Mesothelial cell of epicardium (in vitro differentiated cells): ENCODE measurements around the gene SLC27A2. TPM values are rescaled to one million over a fixed set of nuclear protein-coding genes. Genes with fewer than 3 reads are reported as not detected.

ENCODE experiments used
- DNase-seq, 2 experiments: peaks; one replicate each; pipeline ENCODE4 v3.0.0; 2021; ENCODE audit warnings: low spot score in 2 of 2; ENCODE audit not compliant: unreplicated experiment in 2 of 2
- H3K27ac Mint-ChIP-seq: 2 replicates; pipeline ENCODE4 v1.8.0; 2021; ENCODE audit warnings: mixed read lengths
- H3K27me3 Mint-ChIP-seq: 2 replicates; pipeline ENCODE4 v1.8.0; 2021; ENCODE audit warnings: low read depth, mixed read lengths
- H3K36me3 Mint-ChIP-seq: 2 replicates; pipeline ENCODE4 v1.8.0; 2021; ENCODE audit warnings: mixed read lengths
- H3K4me1 Mint-ChIP-seq: 2 replicates; pipeline ENCODE4 v1.8.0; 2021; ENCODE audit warnings: mixed read lengths
- H3K4me3 Mint-ChIP-seq: 2 replicates; pipeline ENCODE4 v1.8.0; 2021; ENCODE audit warnings: mild to moderate bottlenecking, moderate library complexity, mixed read lengths
- H3K9me3 Mint-ChIP-seq: 2 replicates; pipeline ENCODE4 v1.8.0; 2021; ENCODE audit warnings: mixed read lengths
- total RNA-seq: library from RNA; stranded (reverse); gene quantifications from 3 replicates; pipeline ENCODE4 v1.2.1, GENCODE V29; 2021
- TF ChIP-seq, protein P1 (sequence below): fragments of 200-600 bp; sonication (generic); IDR thresholded peaks from one replicate; pipeline ENCODE4 v1.5.0; 2021; ENCODE audit warnings: antibody characterized with exemption; ENCODE audit not compliant: unreplicated experiment

Gene SLC27A2
- total RNA-seq, 1 donor from 2014 or later = 3.1 TPM

DNA sequence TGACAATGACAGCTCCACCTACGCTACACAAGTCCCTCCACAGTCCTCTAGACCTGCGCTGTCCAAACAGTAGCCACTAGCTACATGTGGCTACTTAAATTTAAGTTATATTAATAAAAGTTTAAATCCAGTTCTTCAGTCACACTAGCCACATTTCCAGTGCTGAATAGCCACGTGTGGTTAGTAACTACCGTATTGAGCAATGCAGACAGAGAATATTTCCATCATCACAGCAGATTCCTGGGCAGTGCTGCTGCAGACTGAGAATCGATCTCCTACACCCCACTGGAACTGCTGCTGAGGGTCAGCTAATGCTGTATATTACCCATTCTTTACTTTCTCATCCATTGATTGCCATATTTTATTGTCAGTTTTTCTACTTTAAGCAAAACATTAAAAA lies 42.6 kb downstream of the SLC27A2 start:
- H3K4me3 Mint-ChIP-seq = no peak overlapping the region
- no peak overlapping the region for H3K27ac Mint-ChIP-seq
- no peak for DNase-seq
- TF ChIP-seq, protein P1, sequence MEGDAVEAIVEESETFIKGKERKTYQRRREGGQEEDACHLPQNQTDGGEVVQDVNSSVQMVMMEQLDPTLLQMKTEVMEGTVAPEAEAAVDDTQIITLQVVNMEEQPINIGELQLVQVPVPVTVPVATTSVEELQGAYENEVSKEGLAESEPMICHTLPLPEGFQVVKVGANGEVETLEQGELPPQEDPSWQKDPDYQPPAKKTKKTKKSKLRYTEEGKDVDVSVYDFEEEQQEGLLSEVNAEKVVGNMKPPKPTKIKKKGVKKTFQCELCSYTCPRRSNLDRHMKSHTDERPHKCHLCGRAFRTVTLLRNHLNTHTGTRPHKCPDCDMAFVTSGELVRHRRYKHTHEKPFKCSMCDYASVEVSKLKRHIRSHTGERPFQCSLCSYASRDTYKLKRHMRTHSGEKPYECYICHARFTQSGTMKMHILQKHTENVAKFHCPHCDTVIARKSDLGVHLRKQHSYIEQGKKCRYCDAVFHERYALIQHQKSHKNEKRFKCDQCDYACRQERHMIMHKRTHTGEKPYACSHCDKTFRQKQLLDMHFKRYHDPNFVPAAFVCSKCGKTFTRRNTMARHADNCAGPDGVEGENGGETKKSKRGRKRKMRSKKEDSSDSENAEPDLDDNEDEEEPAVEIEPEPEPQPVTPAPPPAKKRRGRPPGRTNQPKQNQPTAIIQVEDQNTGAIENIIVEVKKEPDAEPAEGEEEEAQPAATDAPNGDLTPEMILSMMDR = no peak
- no peaks in the 10 kb centered on the region for H3K4me1 Mint-ChIP-seq
- H3K27me3 Mint-ChIP-seq = no peaks in the 10 kb centered on the region
- H3K36me3 Mint-ChIP-seq = no peaks in the 10 kb centered on the region
- no peaks in the 10 kb centered on the region for H3K9me3 Mint-ChIP-seq

DNA sequence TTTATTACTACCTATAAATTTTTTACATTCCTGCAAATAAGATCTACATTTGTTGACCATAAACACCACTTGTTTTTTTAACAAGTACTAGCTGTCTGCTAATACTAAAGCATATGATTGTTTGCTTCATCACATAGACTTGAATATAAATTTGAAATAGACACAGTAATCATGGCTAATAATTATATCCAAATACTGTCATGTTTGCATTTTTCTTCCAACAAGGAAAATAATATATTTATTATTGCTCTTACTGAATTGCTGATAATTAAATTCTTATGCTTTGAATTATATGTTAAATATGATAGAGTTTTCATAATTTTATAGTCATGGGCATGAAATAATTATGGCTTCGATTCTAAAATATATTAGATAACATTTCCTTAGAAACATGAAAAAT lies 43.1 kb downstream of the SLC27A2 start:
- H3K27ac Mint-ChIP-seq = no peak overlapping the region
- no peak overlapping the region for H3K4me3 Mint-ChIP-seq
- no peaks in the 10 kb centered on the region for H3K36me3 Mint-ChIP-seq
- TF ChIP-seq, protein P1 = no peak
- no peaks in the 10 kb centered on the region for H3K4me1 Mint-ChIP-seq
- H3K9me3 Mint-ChIP-seq = no peaks in the 10 kb centered on the region
- DNase-seq = no peak
- no peaks in the 10 kb centered on the region for H3K27me3 Mint-ChIP-seq

DNA sequence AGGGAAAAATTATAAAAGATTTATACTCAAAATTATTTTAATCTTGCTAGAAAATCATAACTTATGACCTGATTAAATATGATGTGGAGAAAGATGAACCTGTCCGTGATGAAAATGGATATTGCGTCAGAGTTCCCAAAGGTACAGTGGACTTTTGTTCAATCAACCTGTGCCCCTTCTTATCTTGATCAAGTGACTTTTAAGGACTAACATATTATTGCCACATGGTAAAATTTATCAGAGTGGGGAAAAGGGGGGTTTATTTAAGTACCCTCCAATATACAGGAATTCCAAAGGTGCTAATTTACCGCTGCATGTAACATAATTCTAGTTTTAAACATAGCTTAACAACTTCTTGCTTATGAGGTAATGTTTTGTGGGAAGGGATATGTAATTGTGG lies 43.9 kb downstream of the SLC27A2 start:
- no peak for DNase-seq
- TF ChIP-seq, protein P1 = no peak
- H3K9me3 Mint-ChIP-seq = no peaks in the 10 kb centered on the region
- no peaks in the 10 kb centered on the region for H3K27me3 Mint-ChIP-seq
- H3K27ac Mint-ChIP-seq = no peak overlapping the region
- no peaks in the 10 kb centered on the region for H3K4me1 Mint-ChIP-seq
- H3K4me3 Mint-ChIP-seq = no peak overlapping the region
- H3K36me3 Mint-ChIP-seq = no peaks in the 10 kb centered on the region

DNA sequence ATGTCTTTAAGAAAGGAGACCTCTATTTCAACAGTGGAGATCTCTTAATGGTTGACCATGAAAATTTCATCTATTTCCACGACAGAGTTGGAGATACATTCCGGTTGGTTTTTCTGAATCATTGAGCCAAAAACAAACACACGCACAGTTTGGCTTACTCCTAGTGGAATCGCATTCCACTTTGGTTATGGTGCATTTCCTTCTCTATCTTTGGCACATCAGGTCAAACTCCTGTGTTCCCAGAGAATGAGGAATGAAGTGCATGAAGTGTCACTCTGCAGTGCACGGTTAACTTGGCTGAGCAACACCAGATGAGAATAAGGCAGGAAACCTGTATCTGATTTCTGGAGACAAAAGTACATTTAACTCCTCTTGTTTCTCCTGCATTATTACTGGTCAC lies 45.1 kb downstream of the SLC27A2 start:
- H3K4me3 Mint-ChIP-seq = no peak overlapping the region
- no peak overlapping the region for H3K27ac Mint-ChIP-seq
- no peak for DNase-seq
- TF ChIP-seq, protein P1 = no peak
- H3K36me3 Mint-ChIP-seq = no peaks in the 10 kb centered on the region
- H3K9me3 Mint-ChIP-seq = no peaks in the 10 kb centered on the region
- H3K4me1 Mint-ChIP-seq = no peaks in the 10 kb centered on the region
- H3K27me3 Mint-ChIP-seq = no peaks in the 10 kb centered on the region

DNA sequence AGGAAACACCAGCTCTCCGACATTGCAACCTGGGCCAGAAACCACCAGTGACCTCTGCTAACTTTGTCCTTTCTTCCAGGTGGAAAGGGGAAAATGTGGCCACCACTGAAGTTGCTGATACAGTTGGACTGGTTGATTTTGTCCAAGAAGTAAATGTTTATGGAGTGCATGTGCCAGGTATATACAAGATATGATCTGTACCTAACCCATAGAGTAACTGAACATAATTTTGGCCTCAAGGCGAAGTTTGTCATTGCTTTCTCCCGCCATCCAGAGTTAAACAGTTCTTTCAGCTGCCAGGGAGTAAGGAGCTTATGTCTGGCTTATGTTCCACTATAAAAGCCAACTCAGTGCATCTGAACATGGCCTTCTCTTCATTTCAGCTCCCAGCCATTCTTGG lies 46.9 kb downstream of the SLC27A2 start:
- Mint-ChIP-seq H3K4me1 (no peaks in the 10 kb centered on the region), H3K27ac (no peak overlapping the region)

More for the DNA sequence above, 46.9 kb downstream of the SLC27A2 start:
- TF ChIP-seq, protein P1 = no peak
- H3K9me3 Mint-ChIP-seq = no peaks in the 10 kb centered on the region
- H3K27me3 Mint-ChIP-seq = no peaks in the 10 kb centered on the region
- DNase-seq = no peak
- no peak overlapping the region for H3K4me3 Mint-ChIP-seq
- H3K36me3 Mint-ChIP-seq = no peaks in the 10 kb centered on the region
